GM12864 (cell line): ENCODE measurements around the gene MSMO1.

ENCODE experiments used
- DNase-seq: peaks from one replicate; pipeline ENCODE4 v3.0.0-alpha.2; 2011; ENCODE audit warnings: low read depth
- H3K4me3 ChIP-seq: 2 replicates; pipeline ENCODE4 v1.5.1; 2011; ENCODE audit warnings: mild to moderate bottlenecking, low read depth, low read length, control low read depth
- CTCF ChIP-seq: IDR thresholded peaks from 2 replicates; pipeline ENCODE4 v1.5.1; 2011; ENCODE audit warnings: low read depth, mild to moderate bottlenecking, moderate library complexity, low read length, control low read depth, inconsistent platforms; ENCODE audit errors: missing control alignments

Gene MSMO1

GRCh38 chr4:165308606-165309005 lies 18.9 kb upstream of the MSMO1 start:
- DNase-seq = no peak
- H3K4me3 ChIP-seq = no peak overlapping the region
- TF ChIP-seq CTCF = no peak

GRCh38 chr4:165309456-165309855 lies 18.0 kb upstream of the MSMO1 start:
- DNase-seq = no peak
- TF ChIP-seq CTCF = no peak
- no peak overlapping the region for H3K4me3 ChIP-seq

DNA sequence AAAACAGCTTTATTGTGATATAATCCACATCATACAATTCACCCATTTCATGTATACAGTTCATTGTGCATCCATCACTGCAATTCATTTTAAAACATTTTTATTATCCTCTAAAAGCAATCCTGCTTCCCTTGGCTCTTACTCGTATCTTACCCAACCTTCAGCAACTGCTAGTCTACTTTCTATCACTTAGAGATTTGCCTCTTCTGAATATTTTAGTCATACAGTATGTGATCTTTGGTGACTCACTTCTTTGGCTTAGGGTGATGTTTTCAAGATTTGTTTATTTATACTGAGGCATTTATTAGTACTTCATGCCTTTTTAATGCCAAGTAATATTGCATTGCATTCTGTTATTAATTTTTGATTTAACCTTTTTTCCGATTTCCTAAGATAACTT lies 15.0 kb upstream of the MSMO1 start:
- H3K4me3 ChIP-seq = no peak overlapping the region
- no peak for TF ChIP-seq CTCF
- no peak for DNase-seq

GRCh38 chr4:165319030-165319429 lies 8.4 kb upstream of the MSMO1 start:
- no peak for TF ChIP-seq CTCF
- no peak overlapping the region for H3K4me3 ChIP-seq
- no peak for DNase-seq

DNA sequence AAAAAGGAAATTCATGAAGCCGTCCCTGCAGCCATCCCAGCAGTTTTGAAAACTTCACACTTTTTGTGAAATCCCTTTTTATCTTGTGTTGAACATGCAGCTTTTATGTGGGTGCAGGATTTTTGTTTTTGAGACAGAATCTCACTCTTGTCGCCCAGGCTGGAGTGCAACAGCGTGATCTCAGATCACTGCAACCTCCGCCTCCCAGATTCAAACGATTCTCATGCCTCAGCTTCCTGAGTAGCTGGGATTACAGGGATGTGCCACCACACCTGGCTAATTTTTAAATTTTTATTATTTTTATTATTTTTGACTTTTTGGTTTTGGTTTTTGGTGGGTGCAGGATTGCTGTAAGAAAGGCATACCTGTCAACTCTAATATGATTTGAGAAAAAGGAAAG lies 8.0 kb upstream of the MSMO1 start:
- no peak for DNase-seq
- no peak overlapping the region for H3K4me3 ChIP-seq
- no peak for TF ChIP-seq CTCF

DNA sequence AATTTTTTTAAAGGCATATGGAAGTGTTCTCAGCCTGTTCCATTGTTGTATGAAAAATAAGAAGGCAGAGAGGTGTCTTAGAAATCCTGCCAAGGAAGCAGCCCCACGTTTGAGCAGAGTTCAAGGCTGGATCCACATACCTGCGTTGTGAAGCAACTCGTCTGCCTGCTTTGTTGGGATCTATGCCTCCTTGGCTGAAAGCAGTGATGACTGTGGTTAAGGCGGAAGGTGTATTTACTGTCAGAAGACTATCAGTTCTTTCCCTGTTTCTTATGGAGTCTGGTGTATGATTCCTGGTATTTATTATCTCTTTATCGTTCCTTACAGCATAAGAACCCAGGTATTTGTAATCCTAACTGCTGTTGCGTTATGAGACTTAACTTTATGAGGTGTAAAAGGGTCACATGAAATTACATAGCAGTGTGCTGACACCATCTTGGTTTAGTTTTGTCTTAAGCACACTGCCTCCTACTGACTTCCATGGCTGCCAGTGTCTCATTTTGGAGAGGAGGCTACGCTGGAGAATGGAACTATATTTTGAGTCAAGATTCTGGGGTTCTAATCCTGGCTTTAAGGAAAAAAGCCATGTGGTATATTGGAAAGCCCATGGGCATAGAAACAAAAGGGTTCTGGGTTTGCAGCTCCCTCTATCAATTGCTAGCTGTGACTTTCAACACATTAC lies 3.1 kb upstream of the MSMO1 start:
- no peak for DNase-seq
- H3K4me3 ChIP-seq = no peak overlapping the region
- no peak for TF ChIP-seq CTCF

DNA sequence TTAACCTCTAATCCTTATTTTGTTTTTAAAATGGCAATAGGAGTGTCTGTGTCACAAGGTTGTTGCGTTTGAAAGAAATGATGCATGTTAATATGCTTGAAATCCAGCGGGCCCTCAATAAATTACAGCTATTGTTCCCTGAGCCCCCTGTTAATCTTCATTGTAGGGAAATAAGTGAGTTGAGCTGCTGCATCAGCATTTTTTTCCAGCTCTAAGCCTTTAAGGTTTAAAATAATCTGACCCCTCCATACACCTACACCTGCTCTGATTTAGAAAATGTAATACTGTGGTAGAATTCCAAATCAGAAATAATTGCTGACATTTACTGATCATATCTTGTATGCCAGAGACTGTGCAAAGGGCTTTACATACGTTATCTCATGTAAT lies 2.6 kb upstream of the MSMO1 start:
- TF ChIP-seq CTCF = no peak
- no peak for DNase-seq
- H3K4me3 ChIP-seq = no peak overlapping the region
